Right lobe of liver (tissue), 4 donors: Measurements from ENCODE around the gene MED22.

Experiments used
- POLR2A ChIP-seq: fragments of 450-650 bp; IDR thresholded peaks from one replicate; pipeline ENCODE4 v1.6.1; 2017; ENCODE audit warnings: antibody characterized with exemption, mild to moderate bottlenecking
- TF ChIP-seq, protein P1 (sequence below), 4 donors: fragments of 200-600 bp in 3 of 4; fragments of 450-650 bp in 1 of 4; IDR thresholded peaks; one replicate each; pipeline versions ENCODE4 v1.5.1 to v1.8.0; 2016 to 2022; ENCODE audit warnings: antibody characterized with exemption in 4 of 4, mild to moderate bottlenecking in 2 of 4
- donor health status: DM: no; HTN: no; CAD: no.
- donor health status: DM: no; HTN: no; CAD: no.
- donor health status: DM: no; HTN: yes; CAD: no.

DNA sequence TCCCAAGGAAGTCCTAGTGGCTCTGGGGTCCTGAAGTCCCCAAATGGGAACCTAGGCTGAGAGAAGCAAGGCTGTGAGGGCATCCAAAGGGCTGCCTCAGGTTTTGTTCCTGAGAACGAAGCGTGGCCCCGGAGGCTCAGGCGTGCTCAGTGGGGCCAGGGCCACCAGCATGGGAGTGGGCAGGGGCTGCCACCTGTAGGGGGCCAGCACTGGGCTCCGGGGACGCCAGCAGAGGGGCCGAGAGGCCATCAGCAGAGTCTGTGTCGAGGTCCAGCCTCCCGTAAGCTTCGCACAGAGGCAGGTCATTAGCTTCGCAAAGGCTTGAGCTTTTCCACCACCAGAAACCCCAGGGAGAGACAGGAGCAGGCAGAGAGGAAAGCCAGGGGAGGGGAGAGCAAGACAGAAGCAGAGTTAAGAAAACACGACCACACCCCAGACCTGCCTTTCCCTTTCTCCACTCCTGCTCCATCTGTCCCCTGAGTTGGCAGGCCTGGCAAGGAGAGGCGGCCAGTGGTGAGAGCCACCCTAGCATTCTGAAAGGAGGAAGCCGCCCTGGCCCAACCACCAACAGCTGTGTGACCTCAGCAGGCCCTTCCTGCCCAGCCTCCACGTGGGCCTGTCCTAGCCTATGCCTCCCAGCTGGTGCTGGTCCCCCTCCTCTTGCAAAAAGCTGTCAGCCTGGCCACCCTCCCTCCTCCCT is 6.4 kb downstream of the MED22 start:
- TF ChIP-seq, protein P1, sequence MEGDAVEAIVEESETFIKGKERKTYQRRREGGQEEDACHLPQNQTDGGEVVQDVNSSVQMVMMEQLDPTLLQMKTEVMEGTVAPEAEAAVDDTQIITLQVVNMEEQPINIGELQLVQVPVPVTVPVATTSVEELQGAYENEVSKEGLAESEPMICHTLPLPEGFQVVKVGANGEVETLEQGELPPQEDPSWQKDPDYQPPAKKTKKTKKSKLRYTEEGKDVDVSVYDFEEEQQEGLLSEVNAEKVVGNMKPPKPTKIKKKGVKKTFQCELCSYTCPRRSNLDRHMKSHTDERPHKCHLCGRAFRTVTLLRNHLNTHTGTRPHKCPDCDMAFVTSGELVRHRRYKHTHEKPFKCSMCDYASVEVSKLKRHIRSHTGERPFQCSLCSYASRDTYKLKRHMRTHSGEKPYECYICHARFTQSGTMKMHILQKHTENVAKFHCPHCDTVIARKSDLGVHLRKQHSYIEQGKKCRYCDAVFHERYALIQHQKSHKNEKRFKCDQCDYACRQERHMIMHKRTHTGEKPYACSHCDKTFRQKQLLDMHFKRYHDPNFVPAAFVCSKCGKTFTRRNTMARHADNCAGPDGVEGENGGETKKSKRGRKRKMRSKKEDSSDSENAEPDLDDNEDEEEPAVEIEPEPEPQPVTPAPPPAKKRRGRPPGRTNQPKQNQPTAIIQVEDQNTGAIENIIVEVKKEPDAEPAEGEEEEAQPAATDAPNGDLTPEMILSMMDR (IDR thresholded peaks at IDR 0.05) = no peak
- no peak for TF ChIP-seq POLR2A
